ENCODE data around the gene TM9SF3.

The TM9SF3 gene

GRCh38 chr10:96496281-96496925 lies 90.4 kb downstream of the TM9SF3 start:
- peak; percentile 47 for DNase-seq
- in situ Hi-C loops (cut with HindIII; ENCODE audit: low pct_ligation_motif_present, low pct_unique_long_range_greater_than_20kb, low sequenced_read_pairs): no loop called here

GRCh38 chr10:96495544-96495943 lies 91.3 kb downstream of the TM9SF3 start:
- DNase-seq: no peak
- in situ Hi-C loops (cut with HindIII; ENCODE audit: low pct_ligation_motif_present, low pct_unique_long_range_greater_than_20kb, low sequenced_read_pairs): no loop called here

GRCh38 chr10:96494694-96495093 lies 92.1 kb downstream of the TM9SF3 start:
- no peak for DNase-seq
- in situ Hi-C loops (cut with HindIII; ENCODE audit: low pct_ligation_motif_present, low pct_unique_long_range_greater_than_20kb, low sequenced_read_pairs): no loop called here

- in situ Hi-C loops (cut with HindIII; ENCODE audit: low pct_ligation_motif_present, low pct_unique_long_range_greater_than_20kb, low sequenced_read_pairs): no loop called here
- no peak for DNase-seq
These were observed 92.8 kb downstream of the TM9SF3 start for GRCh38 chr10:96493871-96494525.

- in situ Hi-C loops (cut with HindIII; ENCODE audit: low pct_ligation_motif_present, low pct_unique_long_range_greater_than_20kb, low sequenced_read_pairs): no loop called here
- DNase-seq: no peak
These were observed 93.6 kb downstream of the TM9SF3 start for GRCh38 chr10:96493254-96493653.

GRCh38 chr10:96491303-96491702 lies 95.5 kb downstream of the TM9SF3 start:
- peak; percentile 59 for DNase-seq
- in situ Hi-C loops (cut with HindIII; ENCODE audit: low pct_ligation_motif_present, low pct_unique_long_range_greater_than_20kb, low sequenced_read_pairs): no loop called here

GRCh38 chr10:96488161-96488935 lies 98.5 kb downstream of the TM9SF3 start:
- peak; percentile 11 for DNase-seq
- in situ Hi-C loops (cut with HindIII; ENCODE audit: low pct_ligation_motif_present, low pct_unique_long_range_greater_than_20kb, low sequenced_read_pairs): no loop called here

GRCh38 chr10:96482815-96483588 lies 103.8 kb downstream of the TM9SF3 start:
- DNase-seq: no peak
- in situ Hi-C loops (cut with HindIII; ENCODE audit: low pct_ligation_motif_present, low pct_unique_long_range_greater_than_20kb, low sequenced_read_pairs): no loop called here

- in situ Hi-C loops (cut with HindIII; ENCODE audit: low pct_ligation_motif_present, low pct_unique_long_range_greater_than_20kb, low sequenced_read_pairs): no loop called here
- no peak for DNase-seq
These were observed 108.5 kb downstream of the TM9SF3 start for GRCh38 chr10:96478355-96478754.

- no peak for DNase-seq
- in situ Hi-C loops (cut with HindIII; ENCODE audit: low pct_ligation_motif_present, low pct_unique_long_range_greater_than_20kb, low sequenced_read_pairs): no loop called here
These were observed 112.9 kb downstream of the TM9SF3 start for GRCh38 chr10:96473866-96474265.

- DNase-seq: peak; percentile 61
- in situ Hi-C loops (cut with HindIII; ENCODE audit: low pct_ligation_motif_present, low pct_unique_long_range_greater_than_20kb, low sequenced_read_pairs): no loop called here
These were observed 116.6 kb downstream of the TM9SF3 start for GRCh38 chr10:96470116-96470743.

GRCh38 chr10:96468845-96469244 lies 118.0 kb downstream of the TM9SF3 start:
- no peak for DNase-seq
- in situ Hi-C loops (cut with HindIII; ENCODE audit: low pct_ligation_motif_present, low pct_unique_long_range_greater_than_20kb, low sequenced_read_pairs): no loop called here

Measured in ACHN (cell line).